ENCODE data around the gene WDR18.

- no peak for TF ChIP-seq CTCF (optimal IDR thresholded peaks at IDR 0.05 in 1 of 3, IDR thresholded peaks at IDR 0.05 in 1 of 3, conservative IDR thresholded peaks at IDR 0.05 in 1 of 3; ENCODE audit: extremely low read depth in 1 of 3, insufficient read depth in 2 of 3, low read length in 3 of 3)
- peak; percentile 79 for TF ChIP-seq EZH2 (IDR thresholded peaks at IDR 0.05; ENCODE audit: low read length)
These were observed 16.7 kb downstream of the WDR18 start for GRCh38 chr19:1000591-1001537.

Data from keratinocyte (primary cell).